NCI-H146 treated with DMSO at 0.1 percent for 48 hours (cell line): Measurements from ENCODE around the gene PTPN1.
"Not testable (repeated sequence)": the region's sequence is repeated elsewhere in the genome, so short reads cannot be mapped to it uniquely, and the experiment has no call there.

ENCODE experiments used
- DNase-seq: peaks from one replicate; lab custom pipeline; 2025; ENCODE audit not compliant: unreplicated experiment; lab: John Stamatoyannopoulos, UW

The PTPN1 gene

DNA sequence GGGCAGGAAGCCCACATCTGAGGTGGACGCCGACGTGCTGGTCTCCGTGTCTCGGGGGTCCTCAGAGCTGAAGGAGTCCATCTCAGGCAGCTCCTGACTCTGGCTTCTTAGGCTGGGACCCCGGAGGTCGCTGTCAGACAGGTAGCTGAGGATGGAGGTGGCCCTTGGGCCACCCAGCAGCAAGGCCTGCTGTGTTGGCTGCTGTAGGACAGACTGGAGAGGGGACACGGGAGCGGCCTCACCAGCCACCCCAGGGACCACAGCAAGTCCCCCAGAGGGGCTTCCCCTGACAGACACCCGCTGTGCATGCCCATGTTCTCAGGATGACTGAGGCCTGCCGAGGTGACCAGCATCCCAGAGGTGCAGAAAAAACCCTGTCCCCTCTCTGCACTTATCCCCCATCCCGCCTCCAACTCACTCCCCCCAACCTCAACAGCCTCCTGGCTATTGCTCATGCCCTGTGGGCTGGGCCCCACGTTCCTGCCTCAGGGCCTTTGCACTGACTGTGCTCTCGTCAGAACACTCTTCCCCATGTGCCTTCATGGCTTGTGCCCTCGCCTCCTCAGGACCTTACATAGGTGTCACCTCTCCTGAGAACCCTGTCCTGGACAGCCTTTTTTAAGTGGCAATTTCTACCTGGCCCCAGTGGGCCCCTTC is 92.4 kb downstream of the PTPN1 start:
- no peak for DNase-seq

- DNase-seq, result no peak
These were observed 94.3 kb downstream of the PTPN1 start for GRCh38 chr20:50604451-50604850.

- no peak for DNase-seq
These were observed 95.0 kb downstream of the PTPN1 start for GRCh38 chr20:50605136-50605535.

DNA sequence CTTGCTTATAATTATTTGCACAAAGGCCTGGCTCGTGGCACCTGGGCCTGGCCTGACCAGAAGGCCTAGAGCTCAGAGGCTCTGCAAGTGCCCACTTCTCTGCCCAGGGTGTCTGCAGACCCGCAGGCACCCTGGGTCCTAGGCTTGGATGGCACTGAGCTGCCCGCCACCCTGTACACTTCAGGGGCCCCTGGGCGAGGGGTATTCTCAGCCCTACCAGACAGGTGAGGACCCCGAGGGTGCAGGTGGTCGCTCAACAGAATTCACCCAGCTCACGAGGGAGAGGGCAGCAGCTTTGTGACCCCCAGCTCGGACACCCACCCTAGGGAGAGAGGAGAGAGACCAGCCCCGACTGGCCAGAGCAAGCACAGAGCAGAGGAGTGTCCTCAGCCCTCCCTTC is 97.3 kb downstream of the PTPN1 start:
- no peak for DNase-seq

GRCh38 chr20:50607850-50608749 is 97.9 kb downstream of the PTPN1 start:
- no peak for DNase-seq

DNA sequence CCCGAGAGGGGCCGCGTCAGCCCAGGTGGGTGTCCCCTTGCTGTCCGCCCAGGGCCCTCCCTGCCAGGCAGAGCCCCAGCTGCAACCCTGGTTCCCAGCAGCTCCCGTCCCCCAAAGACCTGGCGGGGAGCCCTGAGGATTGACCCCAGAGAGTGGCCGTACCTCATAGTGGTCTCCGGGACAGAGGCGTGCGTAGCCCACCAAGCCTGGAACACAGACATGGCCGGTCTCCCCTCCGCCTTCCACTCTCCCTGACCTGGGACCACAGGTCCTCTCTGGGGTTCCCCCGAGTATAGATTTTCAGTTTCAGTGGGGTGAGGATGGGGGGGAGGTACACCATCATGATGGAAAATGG is 98.5 kb downstream of the PTPN1 start:
- DNase-seq, result no peak

GRCh38 chr20:50609438-50609989 is 99.3 kb downstream of the PTPN1 start:
- DNase-seq, result no peak

DNA sequence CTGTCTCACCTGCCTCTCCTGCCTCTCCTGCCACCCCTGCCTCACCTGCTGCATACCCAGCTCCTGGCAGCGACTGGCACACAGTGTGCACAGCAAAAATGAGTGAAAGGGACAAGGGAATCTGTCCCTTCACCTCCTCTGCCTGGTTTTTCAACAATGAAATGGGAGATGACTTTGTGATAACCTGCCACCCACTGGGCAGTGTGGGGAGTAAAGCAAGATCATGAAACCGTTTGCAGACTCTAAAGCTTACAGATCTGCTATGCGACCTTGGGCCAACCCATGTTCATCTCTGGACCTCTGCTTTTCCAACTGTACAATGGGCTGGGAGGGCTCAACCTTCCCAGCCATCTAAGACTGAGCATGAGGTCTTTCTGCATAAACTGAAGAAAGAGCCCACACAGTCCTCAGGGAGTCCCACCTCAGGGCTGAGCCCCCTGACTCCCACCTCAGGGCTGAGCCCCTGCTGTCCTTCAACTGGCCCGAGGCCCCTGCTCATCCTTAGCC is 100.1 kb downstream of the PTPN1 start:
- no peak for DNase-seq

DNA sequence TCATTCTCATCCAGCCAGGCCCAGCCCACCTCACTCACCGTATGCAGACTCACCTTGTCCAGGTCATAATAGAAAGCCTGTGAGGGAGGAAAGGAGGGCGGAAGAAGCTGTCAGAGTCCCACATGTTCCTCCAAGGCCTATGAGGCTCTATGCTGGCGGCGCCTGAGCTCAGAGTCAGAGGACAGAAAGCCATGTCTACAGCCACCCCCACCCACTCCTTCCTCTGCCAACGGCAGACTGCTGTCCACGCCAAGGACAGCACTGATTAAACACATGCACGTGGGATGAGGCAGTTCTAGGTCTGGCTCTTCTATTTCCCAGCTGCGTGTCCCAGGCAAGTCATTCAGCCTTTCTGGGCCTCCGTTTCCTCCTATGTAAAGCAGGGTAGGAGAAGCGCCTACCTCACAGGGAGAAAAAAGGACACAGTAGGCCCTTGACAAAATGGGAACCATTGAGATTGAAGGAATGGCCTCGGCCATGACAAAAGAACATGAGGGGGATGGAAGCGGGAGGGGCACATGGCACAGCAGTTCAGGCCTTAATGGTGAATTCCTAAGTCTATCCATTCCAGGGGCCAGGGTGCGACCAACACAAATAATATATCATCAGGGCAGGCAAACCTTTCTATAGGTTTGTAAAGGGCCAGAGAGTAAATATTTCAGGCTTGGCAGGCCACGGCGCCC is 101.1 kb downstream of the PTPN1 start:
- no peak for DNase-seq

GRCh38 chr20:50613438-50614169 is 103.4 kb downstream of the PTPN1 start:
- no peak for DNase-seq

DNA sequence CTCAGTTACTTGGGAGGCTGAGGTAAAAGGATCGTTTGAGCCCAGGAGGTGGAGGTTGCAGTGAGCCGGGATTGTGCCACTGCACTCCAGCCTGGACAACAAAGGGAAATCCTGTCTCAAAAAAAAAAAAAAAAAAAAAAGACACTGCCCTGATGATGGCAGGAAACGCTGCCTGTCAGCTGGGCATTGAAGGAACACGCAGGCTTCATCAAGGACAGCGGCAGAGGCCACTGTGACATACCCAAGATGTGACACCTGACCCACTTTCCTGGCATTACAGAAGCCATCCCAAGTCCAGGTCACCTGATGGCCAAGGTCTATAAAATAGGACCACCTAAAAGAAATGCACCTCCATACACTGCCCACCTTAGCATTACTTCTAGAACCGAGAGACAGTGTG is 105.2 kb downstream of the PTPN1 start:
- no peak for DNase-seq

- no peak for DNase-seq
These were observed 106.8 kb downstream of the PTPN1 start for GRCh38 chr20:50617022-50617421.

DNA sequence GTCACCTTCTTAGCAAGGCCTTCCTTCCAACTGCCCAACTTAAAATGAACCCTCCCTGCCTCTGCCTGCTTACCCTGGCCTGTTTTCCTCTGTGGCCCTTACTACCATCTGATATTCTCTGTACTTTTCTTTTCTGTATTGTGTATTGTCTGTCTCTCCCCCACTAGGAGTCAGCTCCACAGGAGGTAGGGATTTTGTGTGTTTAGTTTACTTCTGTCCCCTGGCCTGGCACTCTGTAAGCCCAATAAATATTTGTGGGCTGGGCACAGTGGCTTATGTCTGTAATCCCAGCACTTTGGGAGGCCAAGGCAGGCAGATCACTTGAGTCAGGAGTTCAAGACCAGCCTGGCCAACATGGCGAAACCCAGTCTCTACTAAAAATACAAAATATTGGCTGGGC is 108.4 kb downstream of the PTPN1 start:
- DNase-seq, result no peak

GRCh38 chr20:50620459-50620858 is 110.3 kb downstream of the PTPN1 start:
- not testable (repeated sequence) for DNase-seq

DNA sequence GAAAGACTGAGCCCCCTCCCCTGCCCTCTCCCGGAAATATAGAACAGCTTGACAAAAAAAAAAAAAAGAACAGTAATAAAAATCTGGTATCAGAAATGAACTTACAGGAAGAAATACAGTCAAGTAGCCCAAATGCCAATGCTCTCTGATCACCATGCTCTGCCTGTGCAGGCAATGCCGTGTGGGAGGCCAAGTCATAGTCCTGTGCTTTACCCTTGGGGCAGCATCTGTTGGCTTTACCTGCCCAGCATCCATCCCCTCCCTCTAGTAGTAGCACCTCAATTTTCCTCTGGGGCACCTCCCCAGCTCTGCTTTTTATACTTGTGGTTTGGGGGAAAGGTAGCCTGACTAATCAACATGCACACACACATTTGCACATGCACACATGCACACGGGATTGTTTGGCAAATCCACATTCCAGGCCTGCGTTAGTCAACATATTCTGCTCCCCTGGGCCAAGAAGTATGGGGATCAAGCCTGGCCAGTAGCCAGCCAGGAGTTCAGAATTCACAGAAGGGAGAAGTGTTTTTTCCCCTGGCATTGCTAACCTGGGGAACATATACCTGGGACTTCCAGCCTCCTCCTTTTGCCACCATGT is 111.0 kb downstream of the PTPN1 start:
- DNase-seq, result no peak

GRCh38 chr20:50624351-50625016 is 114.3 kb downstream of the PTPN1 start:
- DNase-seq, result peak; percentile 90

GRCh38 chr20:50625986-50626677 is 115.9 kb downstream of the PTPN1 start:
- DNase-seq, result peak; percentile 35

- no peak for DNase-seq
These were observed 117.6 kb downstream of the PTPN1 start for GRCh38 chr20:50627747-50628146.

- peak; percentile 39 for DNase-seq
These were observed 118.1 kb downstream of the PTPN1 start for GRCh38 chr20:50628332-50628731.
